Adrenal gland (tissue), 12 donors: ENCODE results near the gene EXOC3L4. TPM values are rescaled to one million over a fixed set of nuclear protein-coding genes. Genes with fewer than 3 reads are reported as not detected.

Source experiments
- DNase-seq, 7 donors: peaks; one replicate each; pipeline ENCODE4 v3.0.0-alpha.2; 2019 to 2020
- H3K27ac ChIP-seq, 5 donors: fragments of 200-600 bp; sonication (generic) in 4 of 5; 1 replicate in 3 of 5; 2 replicates in 2 of 5; pipeline versions ENCODE4 v1.5.1 to v1.8.0; 2016 to 2020; ENCODE audit warnings: mild to moderate bottlenecking in 1 of 5
- H3K27me3 ChIP-seq: fragments of 200-600 bp; 2 replicates; pipeline ENCODE4 v1.8.0; 2021
- H3K36me3 ChIP-seq, 2 donors: fragments of 200-600 bp; replicated peaks in 1 of 2; 1 replicate in 1 of 2; 2 replicates in 1 of 2; pipeline versions ENCODE4 v1.5.1 to v1.8.0; 2018 to 2022
- H3K4me1 ChIP-seq, 2 donors: fragments of 200-600 bp; replicated peaks in 1 of 2; 1 replicate in 1 of 2; 2 replicates in 1 of 2; pipeline versions ENCODE4 v1.5.1 to v1.8.0; 2018 to 2021
- H3K4me3 ChIP-seq, 4 donors: fragments of 200-600 bp; sonication (generic) in 3 of 4; one replicate each; pipeline ENCODE4 v1.5.1; 2016 to 2018
- H3K9me3 ChIP-seq, 3 donors: fragments of 200-600 bp; sonication (generic) in 1 of 3; replicated peaks in 1 of 3; 1 replicate in 2 of 3; 2 replicates in 1 of 3; pipeline versions ENCODE4 v1.5.1 to v1.8.0; 2016 to 2021
- CTCF ChIP-seq, 6 experiments: fragments of 450-650 bp in 4 of 6; fragments of 200-600 bp in 2 of 6; sonication (generic) in 1 of 6; IDR thresholded peaks; 1 replicate in 5 of 6; 2 replicates in 1 of 6; pipeline versions ENCODE4 v1.5.1 to v1.8.0; 2016 to 2021; ENCODE audit warnings: antibody characterized with exemption in 6 of 6, mild to moderate bottlenecking in 2 of 6, moderate library complexity in 1 of 6
- POLR2A ChIP-seq, 2 donors: fragments of 450-650 bp; IDR thresholded peaks; one replicate each; pipeline ENCODE4 v1.6.1; 2017; ENCODE audit warnings: antibody characterized with exemption in 2 of 2, mild to moderate bottlenecking in 2 of 2, moderate library complexity in 1 of 2
- WGBS, 4 donors: extraction: QIAGEN DNeasy Blood & Tissue Kit in 2 of 4; methylation state at CpG; one replicate each; pipeline versions ENCODE4 v1.1.5 to v1.1.7; 2013 to 2017; 5-methylcytosine and 5-hydroxymethylcytosine counted together
- intact Hi-C, 2 donors: fragments of 100-400 bp; cut with DNase I; formaldehyde crosslinking; loops; one replicate each; pipeline versions ENCODE4 v1.14.1 to v1.15.0; 2022 to 2023
- polyA plus RNA-seq, 3 donors: library from polyadenylated mRNA; stranded (reverse); fragments of 200-250 nt in 2 of 3; fragments of 350-450 nt in 1 of 3; fragmentation: Illumina TruSeq in 1 of 3; extraction: RNeasy Lipid Tissue Mini Kit (QIAGEN cat#74804) in 1 of 3; gene quantifications; one replicate each; pipeline ENCODE4 v1.2.3, GENCODE V29; 2013 to 2014
- total RNA-seq, 9 donors: library from RNA; depleted of rRNA in 4 of 9; stranded (reverse); fragments of >200 nt in 4 of 9; fragments of 120-200 nt in 1 of 9; fragmentation: NEBNext Ultra II Directional in 1 of 9; extraction: Animal tissue kit (Norgen Biotek cat#: 25700) in 1 of 9; gene quantifications; one replicate each; pipeline versions ENCODE4 v1.1.0 to v1.2.4, GENCODE V29; 2013 to 2023
- donor health status: healthy with polysubstance abuse.
- donor health status: Bipolar disorder and iron deficiency.
- donor health status: DM: yes; HTN: yes; CAD: no.
- donor health status: DM: no; HTN: no; CAD: no.
- donor health status: DM: no; HTN: no; CAD: no.
- donor health status: DM: yes; HTN: yes; CAD: no.

EXOC3L4 gene
- total and polyA plus RNA-seq, 12 donors = 0.12 to 4.3 (median 1.6) TPM; not detected in 1

- peaks cover 41 to 59% of the 10 kb centered on the region in 2 donors for H3K4me1 ChIP-seq
These were observed 34.9 kb downstream of the EXOC3L4 start for GRCh38 chr14:103129301-103130016.

GRCh38 chr14:103130017-103130764 is 35.7 kb downstream of the EXOC3L4 start:
- intact Hi-C loops = no loop called here
- no peak for TF ChIP-seq POLR2A (IDR thresholded peaks at IDR 0.05)
- no peak for TF ChIP-seq CTCF (IDR thresholded peaks at IDR 0.05)
- peaks cover 41 to 56% of the 10 kb centered on the region in 2 donors for H3K4me1 ChIP-seq
- peak in 1 of 7 donors; percentile 45 for DNase-seq
- 86 to 91% (median 87%) methylated on average over 19 to 26 of the region's 26 CpGs for WGBS, 4 donors
- H3K4me3 ChIP-seq = no peak overlapping the region
- peak overlapping the region in 3 of 5 donors; percentile 35 to 72 (median 64) for H3K27ac ChIP-seq
- H3K9me3 ChIP-seq = no peaks in the 10 kb centered on the region
- H3K27me3 ChIP-seq = no peaks in the 10 kb centered on the region
- H3K36me3 ChIP-seq = peaks cover 0 to 49% of the 10 kb centered on the region in 2 donors

More at GRCh38 chr14:103129301-103130016, 34.9 kb downstream of the EXOC3L4 start:
- peak overlapping the region in 3 of 5 donors; percentile 33 to 73 (median 56) for H3K27ac ChIP-seq
- intact Hi-C loops = no loop called here
- no peaks in the 10 kb centered on the region for H3K27me3 ChIP-seq
- DNase-seq = peak in 1 of 7 donors; percentile 15
- no peaks in the 10 kb centered on the region for H3K9me3 ChIP-seq
- no peak overlapping the region for H3K4me3 ChIP-seq
- no peak for TF ChIP-seq CTCF (IDR thresholded peaks at IDR 0.05)
- no peak for TF ChIP-seq POLR2A (IDR thresholded peaks at IDR 0.05)
- H3K36me3 ChIP-seq = peaks cover 0 to 43% of the 10 kb centered on the region in 2 donors
- WGBS, 4 donors = 92 to 95% (median 94%) methylated on average over 6 to 12 of the region's 12 CpGs

DNA sequence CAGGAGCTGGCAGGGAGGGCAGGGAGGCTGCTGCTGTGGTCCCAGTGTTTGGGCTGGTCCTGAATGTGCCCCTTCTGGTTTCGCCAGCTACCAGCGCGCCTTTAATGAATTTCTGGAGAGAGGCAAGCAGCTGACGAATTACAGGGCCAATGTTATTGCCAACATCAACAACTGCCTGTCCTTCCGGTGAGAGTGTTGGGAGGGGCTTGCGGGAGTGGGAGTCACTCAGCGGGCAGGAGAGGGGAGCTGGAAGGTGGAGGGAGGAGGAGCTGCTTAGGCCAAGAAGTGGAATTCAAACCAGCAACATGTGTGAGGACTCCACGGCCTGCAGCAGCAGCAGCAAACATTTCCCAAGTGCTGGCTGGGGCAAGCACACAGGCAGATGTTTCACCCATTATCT is 36.4 kb downstream of the EXOC3L4 start:
- Histone ChIP-seq H3K9me3 (no peaks in the 10 kb centered on the region), H3K36me3 (peaks cover 0 to 57% of the 10 kb centered on the region in 2 donors), H3K27ac (peak overlapping the region in 3 of 5 donors; percentile 15 to 72 (median 64)), H3K4me1 (peaks cover 41 to 53% of the 10 kb centered on the region in 2 donors), H3K4me3 (no peak overlapping the region), H3K27me3 (no peaks in the 10 kb centered on the region)
- intact Hi-C loops = no loop called here
- peak; percentile 56 to 90 (median 73) for DNase-seq
- TF ChIP-seq POLR2A (IDR thresholded peaks at IDR 0.05) (peak in 1 of 2 donors; percentile 45), CTCF (IDR thresholded peaks at IDR 0.05) (no peak)
- 44 to 54% (median 47%) methylated on average over 7 to 8 of the region's 8 CpGs for WGBS, 4 donors

- no peaks in the 10 kb centered on the region for H3K9me3 ChIP-seq
- 95 to 100% (median 97%) methylated on average over 5 to 9 of the region's 9 CpGs; no CpG with 5 or more reads in 1 of the 4 donors for WGBS, 4 donors
- peaks cover 38 to 53% of the 10 kb centered on the region in 2 donors for H3K4me1 ChIP-seq
- H3K27ac ChIP-seq = peak overlapping the region in 4 of 5 donors; percentile 4 to 76 (median 68)
- intact Hi-C loops = no loop called here
- no peak overlapping the region for H3K4me3 ChIP-seq
- peak in 3 of 7 donors; percentile 20 to 52 (median 23) for DNase-seq
- TF ChIP-seq CTCF (IDR thresholded peaks at IDR 0.05) (no peak), POLR2A (IDR thresholded peaks at IDR 0.05) (no peak)
- H3K36me3 ChIP-seq = peaks cover 0 to 60% of the 10 kb centered on the region in 2 donors
- no peaks in the 10 kb centered on the region for H3K27me3 ChIP-seq
These were observed 37.1 kb downstream of the EXOC3L4 start for GRCh38 chr14:103131580-103131979.
